DND-41 (cell line): ENCODE measurements around the gene ORC4.

Source experiments
- CTCF ChIP-seq: IDR thresholded peaks from 2 replicates; pipeline ENCODE4 v1.5.1; 2012; ENCODE audit warnings: borderline replicate concordance, low read length, moderate library complexity, mild to moderate bottlenecking; ENCODE audit not compliant: poor library complexity, severe bottlenecking; ENCODE audit errors: extremely low read depth
- EZH2 ChIP-seq: IDR thresholded peaks from 3 replicates; pipeline ENCODE4 v1.6.1; 2012; ENCODE audit warnings: borderline replicate concordance, low read depth, mild to moderate bottlenecking, moderate library complexity, low read length, inconsistent platforms; ENCODE audit not compliant: severe bottlenecking

- TF ChIP-seq CTCF (no peak), EZH2 (no peak)
Observed at GRCh38 chr2:147904051-147904450, 116.5 kb downstream of the ORC4 start.
